GM19467 (cell line): ENCODE measurements around the gene FLT1.

Experiments used
- ATAC-seq: cut with Tn5 transposase; IDR thresholded peaks from one replicate; pipeline ENCODE4 v1.9.1; 2021; ENCODE audit warnings: mild to moderate bottlenecking, moderate library complexity; ENCODE audit not compliant: unreplicated experiment

The FLT1 gene

DNA sequence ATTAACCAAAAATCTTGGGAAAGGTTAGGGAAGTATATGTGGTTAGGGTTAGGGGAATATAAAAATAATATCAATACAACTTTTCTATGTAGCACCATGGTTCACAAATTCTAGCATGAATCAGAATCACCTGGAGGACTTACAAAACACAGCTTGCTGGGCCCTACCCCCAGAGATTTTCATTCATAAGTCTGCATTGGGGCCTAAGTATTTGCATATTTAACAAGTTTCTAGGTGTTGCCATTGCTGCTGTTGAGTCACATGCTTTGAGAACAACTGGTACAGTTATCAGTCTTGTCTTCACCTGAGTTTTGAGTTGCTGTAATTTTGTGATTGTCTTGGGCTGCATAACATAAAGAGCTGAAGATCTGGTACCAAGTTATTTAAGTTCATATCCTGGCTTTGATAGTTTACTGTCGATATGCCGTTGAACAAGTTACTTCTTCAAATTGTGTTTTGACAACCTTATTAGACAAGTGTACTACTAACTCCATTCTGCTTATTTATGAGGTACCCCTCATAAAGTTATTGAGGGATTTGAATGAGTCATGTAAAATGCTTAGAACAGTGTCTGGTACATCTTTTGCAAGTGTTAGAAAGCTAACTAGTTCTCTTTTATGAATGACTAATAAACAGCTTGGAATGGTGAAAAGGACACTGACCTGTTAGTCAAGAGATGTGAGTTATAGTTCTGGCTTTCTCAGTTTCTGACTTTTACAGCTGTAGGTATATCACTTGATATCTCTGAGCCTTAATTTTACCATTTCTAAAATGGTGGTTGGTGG is 223.7 kb downstream of the FLT1 start:
- no peak for ATAC-seq

- peak; percentile 93 for ATAC-seq
These were observed 226.1 kb downstream of the FLT1 start for GRCh38 chr13:28268800-28269223.

DNA sequence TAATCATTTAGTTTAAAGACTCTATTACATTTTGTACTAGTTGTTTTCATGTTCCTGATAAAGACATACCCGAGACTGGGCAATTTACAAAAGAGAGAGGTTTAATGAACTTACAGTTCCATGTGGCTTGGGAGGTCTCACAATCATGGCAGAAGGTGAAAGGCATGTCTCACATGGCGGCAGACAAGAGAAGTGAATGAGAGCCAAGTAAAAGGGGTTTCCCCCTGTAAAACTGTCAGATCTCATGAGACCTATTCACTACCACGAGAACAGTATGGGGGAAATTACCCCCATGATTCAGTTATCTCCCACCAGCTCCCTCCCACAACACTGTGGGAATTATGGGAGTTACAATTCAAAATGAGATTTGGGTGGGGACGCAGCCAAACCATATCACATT is 227.4 kb downstream of the FLT1 start:
- no peak for ATAC-seq

- ATAC-seq = no peak
These were observed 236.5 kb downstream of the FLT1 start for GRCh38 chr13:28258417-28258816.

DNA sequence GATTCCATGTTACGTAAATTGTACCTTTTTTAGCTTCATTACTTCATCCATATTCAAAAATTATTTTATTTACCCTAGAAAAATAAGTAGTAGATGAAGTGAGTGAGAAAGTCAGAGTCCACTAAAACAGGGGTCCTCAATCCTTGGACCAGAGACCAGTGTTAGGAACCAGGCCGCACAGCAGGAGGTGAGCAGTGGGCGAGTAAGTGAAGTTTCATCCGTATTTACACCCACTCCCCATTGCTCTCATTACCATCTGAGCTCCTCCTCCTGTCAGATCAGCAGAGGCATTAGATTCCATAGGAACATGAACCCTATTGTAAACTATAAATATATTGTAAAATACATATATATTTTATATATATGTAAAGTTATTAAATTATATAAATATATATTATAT is 237.6 kb downstream of the FLT1 start:
- ATAC-seq = no peak

- ATAC-seq = no peak
These were observed 242.4 kb downstream of the FLT1 start for GRCh38 chr13:28252547-28252946.

DNA sequence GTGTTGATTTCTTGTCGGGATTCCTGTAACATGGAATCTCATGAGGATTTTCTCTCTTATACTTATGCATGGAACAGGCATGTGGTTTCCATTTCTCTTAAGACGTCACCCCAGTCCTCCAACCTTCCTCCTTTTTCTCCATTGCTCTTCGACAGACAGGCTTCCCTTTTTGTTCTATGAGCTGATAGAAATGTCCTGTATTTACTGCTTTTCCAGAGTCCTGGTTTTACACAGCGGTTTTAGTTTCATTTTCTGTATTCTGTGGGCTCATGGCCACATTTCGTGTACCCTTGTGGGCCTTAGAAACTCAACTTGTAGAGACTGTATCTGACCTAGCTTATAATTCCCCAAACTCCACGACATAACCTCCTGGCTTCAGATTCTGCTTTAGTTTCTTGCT is 243.5 kb downstream of the FLT1 start:
- no peak for ATAC-seq

DNA sequence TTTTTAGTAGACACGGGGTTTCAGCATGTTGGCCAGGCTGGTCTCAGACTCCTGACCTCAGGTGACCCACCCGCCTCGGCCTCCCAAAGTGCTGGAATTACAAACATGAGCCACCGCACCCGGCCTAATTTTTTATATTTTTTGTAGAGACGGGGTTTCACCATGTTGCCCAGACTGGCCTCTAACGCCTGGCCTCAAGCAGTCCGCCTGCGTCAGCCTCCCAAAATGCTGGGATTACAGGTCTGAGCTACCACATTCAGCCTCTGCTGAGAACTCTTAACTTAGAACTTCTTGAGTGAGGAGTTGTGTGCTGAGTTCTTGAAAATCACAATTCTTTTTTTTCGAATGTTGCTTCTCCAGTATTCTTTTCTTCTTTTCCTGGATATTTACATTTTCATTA is 244.4 kb downstream of the FLT1 start:
- ATAC-seq = no peak
